RWPE2 (cell line): Measurements from ENCODE around the gene PRKG1.

Experiments used
- ATAC-seq: fragments of 200-7000 bp; cut with Tn5 transposase; 3 replicates; pipeline ENCODE4 v1.9.1; 2021; ENCODE audit warnings: low read depth
- DNase-seq: peaks from one replicate; pipeline ENCODE4 v3.0.0-alpha.2; 2020; ENCODE audit warnings: low spot score
- H3K27ac ChIP-seq: fragments of 450-650 bp; 2 replicates; pipeline ENCODE4 v1.5.1; 2017; ENCODE audit warnings: mild to moderate bottlenecking; ENCODE audit not compliant: poor library complexity, severe bottlenecking
- H3K27me3 ChIP-seq: fragments of 250-450 bp; sonication (Bioruptor Pico); 2 replicates; pipeline ENCODE4 v1.5.1; 2021; ENCODE audit warnings: mild to moderate bottlenecking, moderate library complexity; ENCODE audit not compliant: insufficient read depth, poor library complexity, severe bottlenecking
- H3K36me3 ChIP-seq: fragments of 250-450 bp; sonication (Bioruptor Pico); 2 replicates; pipeline ENCODE4 v1.5.1; 2020; ENCODE audit warnings: low read depth, mild to moderate bottlenecking, moderate library complexity
- H3K4me1 ChIP-seq: fragments of 250-450 bp; sonication (Bioruptor Pico); 2 replicates; pipeline ENCODE4 v1.5.1; 2021; ENCODE audit warnings: mild to moderate bottlenecking, moderate library complexity; ENCODE audit not compliant: insufficient read depth, poor library complexity, severe bottlenecking
- H3K4me3 ChIP-seq: fragments of 250-450 bp; sonication (Bioruptor Pico); 2 replicates; pipeline ENCODE4 v1.5.1; 2021; ENCODE audit warnings: mild to moderate bottlenecking, moderate library complexity; ENCODE audit not compliant: severe bottlenecking
- H3K9me3 ChIP-seq: fragments of 250-450 bp; sonication (Bioruptor Pico); 2 replicates; pipeline ENCODE4 v1.5.1; 2021; ENCODE audit warnings: mild to moderate bottlenecking, moderate library complexity; ENCODE audit not compliant: severe bottlenecking
- TF ChIP-seq, protein P1 (sequence below): fragments of 450-650 bp; IDR thresholded peaks from one replicate; pipeline ENCODE4 v1.5.1; 2017; ENCODE audit warnings: mild to moderate bottlenecking, moderate library complexity; ENCODE audit not compliant: poor library complexity, severe bottlenecking

Gene PRKG1

DNA sequence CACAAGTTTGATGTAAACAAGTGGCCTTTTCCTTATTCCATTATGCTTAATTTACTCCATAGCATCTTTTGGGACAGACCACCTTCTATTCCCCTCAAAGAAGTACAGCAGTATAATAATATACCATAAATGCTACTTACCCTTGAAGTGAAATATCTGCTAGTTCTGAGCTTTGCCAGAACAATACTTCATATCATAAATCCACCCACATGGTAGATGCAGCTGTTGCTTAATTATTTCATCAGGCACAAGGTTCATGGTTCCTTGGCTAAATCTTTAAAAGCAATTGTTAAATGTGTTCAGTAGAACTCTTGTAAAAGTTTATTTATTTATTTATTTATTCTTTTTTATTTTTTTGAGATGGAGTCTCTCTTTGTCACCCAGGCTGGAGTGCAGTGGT, 592.2 kb downstream of the PRKG1 start:
- TF ChIP-seq, protein P1, sequence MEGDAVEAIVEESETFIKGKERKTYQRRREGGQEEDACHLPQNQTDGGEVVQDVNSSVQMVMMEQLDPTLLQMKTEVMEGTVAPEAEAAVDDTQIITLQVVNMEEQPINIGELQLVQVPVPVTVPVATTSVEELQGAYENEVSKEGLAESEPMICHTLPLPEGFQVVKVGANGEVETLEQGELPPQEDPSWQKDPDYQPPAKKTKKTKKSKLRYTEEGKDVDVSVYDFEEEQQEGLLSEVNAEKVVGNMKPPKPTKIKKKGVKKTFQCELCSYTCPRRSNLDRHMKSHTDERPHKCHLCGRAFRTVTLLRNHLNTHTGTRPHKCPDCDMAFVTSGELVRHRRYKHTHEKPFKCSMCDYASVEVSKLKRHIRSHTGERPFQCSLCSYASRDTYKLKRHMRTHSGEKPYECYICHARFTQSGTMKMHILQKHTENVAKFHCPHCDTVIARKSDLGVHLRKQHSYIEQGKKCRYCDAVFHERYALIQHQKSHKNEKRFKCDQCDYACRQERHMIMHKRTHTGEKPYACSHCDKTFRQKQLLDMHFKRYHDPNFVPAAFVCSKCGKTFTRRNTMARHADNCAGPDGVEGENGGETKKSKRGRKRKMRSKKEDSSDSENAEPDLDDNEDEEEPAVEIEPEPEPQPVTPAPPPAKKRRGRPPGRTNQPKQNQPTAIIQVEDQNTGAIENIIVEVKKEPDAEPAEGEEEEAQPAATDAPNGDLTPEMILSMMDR = no peak
- Histone ChIP-seq H3K36me3 (no peaks in the 10 kb centered on the region), H3K4me1 (no peaks in the 10 kb centered on the region), H3K9me3 (no peaks in the 10 kb centered on the region), H3K4me3 (no peak overlapping the region), H3K27me3 (no peaks in the 10 kb centered on the region), H3K27ac (no peak overlapping the region)
- no peak for DNase-seq
- no peak for ATAC-seq

DNA sequence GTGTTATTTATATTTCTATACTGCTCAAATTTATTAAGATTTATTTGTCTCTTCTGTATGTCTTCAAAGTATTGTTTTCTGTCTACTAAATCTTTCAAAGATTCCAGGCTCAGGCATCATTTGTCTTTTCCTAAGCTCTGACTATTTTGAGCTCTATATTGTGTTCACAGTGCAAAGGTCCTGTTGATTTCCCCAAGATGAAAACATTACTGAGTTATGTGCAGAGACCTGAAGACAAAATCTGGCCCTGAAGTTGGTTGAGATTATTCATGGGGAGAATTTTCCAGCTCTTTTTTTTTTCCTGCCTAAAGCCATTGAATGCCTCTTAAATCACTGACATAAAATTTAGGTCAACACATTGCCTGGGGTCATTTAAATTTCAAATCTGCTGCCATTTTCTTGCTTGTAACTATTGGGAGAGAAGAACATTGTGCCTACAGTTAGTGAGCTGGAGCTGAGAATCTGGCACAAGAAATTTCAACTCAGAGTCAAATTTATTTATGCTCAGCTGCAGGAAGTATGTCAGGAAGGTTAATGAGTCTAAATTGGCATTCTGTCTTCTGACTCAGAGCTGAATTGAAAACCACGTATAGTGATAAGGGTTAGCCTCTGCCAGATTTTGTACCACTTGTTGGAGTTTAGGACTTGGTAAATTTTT, 593.5 kb downstream of the PRKG1 start:
- no peak overlapping the region for H3K27ac ChIP-seq
- no peaks in the 10 kb centered on the region for H3K4me1 ChIP-seq
- peaks cover 4% of the 10 kb centered on the region for H3K9me3 ChIP-seq
- DNase-seq (no peak), ATAC-seq (no peak)
- no peaks in the 10 kb centered on the region for H3K27me3 ChIP-seq
- TF ChIP-seq, protein P1 = no peak
- H3K36me3 ChIP-seq = no peaks in the 10 kb centered on the region
- no peak overlapping the region for H3K4me3 ChIP-seq

DNA sequence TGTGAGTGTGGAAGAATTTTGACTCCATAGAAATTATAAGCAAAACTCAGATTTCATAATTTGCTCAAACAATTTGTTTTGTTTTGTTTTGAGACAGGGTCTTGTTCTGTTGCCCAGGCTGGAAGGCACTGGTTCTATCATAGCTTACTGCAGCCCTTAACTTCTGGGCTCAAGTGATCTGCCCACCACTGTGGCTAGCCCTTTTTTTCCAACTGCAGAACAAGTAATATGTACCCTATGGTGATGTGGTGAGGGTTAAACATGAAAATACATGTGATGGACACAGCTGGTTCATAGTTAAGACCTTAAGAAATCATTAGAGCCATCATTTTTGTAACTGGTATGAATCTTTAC, 594.0 kb downstream of the PRKG1 start:
- Histone ChIP-seq H3K27ac (no peak overlapping the region), H3K27me3 (no peaks in the 10 kb centered on the region), H3K4me3 (no peak overlapping the region), H3K36me3 (no peaks in the 10 kb centered on the region), H3K4me1 (no peaks in the 10 kb centered on the region), H3K9me3 (peaks cover 4% of the 10 kb centered on the region)
- TF ChIP-seq, protein P1 = no peak
- no peak for ATAC-seq
- DNase-seq = no peak

DNA sequence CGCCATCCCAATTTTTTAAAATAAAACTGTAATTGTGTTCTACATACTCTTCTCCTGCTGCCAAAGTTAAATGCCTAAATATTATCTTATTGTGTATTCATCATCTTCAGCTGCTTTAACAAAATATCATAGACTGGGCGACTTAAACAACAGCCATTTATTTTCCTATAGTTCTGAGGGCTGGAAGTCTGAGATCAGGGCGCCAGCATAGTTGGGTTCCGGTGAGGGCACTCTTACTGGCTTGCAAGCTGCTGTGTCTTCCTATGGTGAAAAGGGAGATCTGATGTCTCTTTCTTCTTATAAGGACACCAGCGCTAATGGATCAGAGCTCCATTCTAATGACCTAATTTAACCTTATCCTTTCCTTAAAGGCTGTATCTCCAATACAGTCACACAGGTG, 594.8 kb downstream of the PRKG1 start:
- no peaks in the 10 kb centered on the region for H3K36me3 ChIP-seq
- no peak overlapping the region for H3K27ac ChIP-seq
- H3K9me3 ChIP-seq = peaks cover 4% of the 10 kb centered on the region
- DNase-seq (no peak), ATAC-seq (no peak)
- TF ChIP-seq, protein P1 = no peak
- H3K27me3 ChIP-seq = no peaks in the 10 kb centered on the region
- H3K4me3 ChIP-seq = no peak overlapping the region
- H3K4me1 ChIP-seq = no peaks in the 10 kb centered on the region

DNA sequence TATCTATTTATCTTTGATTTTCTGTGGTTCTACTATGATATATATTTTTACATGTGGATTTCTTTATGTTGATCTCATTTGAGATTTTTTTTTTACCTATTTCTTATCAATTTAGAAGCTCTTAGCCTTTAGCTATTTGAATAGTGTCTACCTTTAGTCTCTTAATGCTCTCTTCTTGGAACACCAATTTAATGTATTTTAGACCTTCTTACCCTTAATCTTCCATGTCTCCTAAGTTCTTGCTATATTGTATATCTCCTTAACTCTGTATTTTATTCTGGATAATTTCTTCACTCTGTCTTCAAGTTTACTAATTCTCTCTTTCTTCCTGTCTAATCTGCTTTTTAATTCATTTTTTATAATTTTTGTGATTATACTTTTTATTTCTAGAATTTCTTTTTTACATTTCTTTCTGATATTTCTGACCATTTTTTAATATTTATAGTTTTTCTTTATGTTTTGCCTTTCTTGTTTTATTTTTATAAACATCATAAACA, 597.8 kb downstream of the PRKG1 start:
- Histone ChIP-seq H3K27ac (no peak overlapping the region), H3K9me3 (peaks cover 4% of the 10 kb centered on the region), H3K4me3 (no peak overlapping the region), H3K36me3 (no peaks in the 10 kb centered on the region), H3K4me1 (no peaks in the 10 kb centered on the region), H3K27me3 (no peaks in the 10 kb centered on the region)
- TF ChIP-seq, protein P1 = no peak
- ATAC-seq (no peak), DNase-seq (no peak)
